Gastrocnemius medialis (tissue), 4 donors: ENCODE results near the gene MCF2.

ENCODE experiments used
- CTCF ChIP-seq, 5 experiments: fragments of 450-650 bp in 3 of 5; fragments of 200-600 bp in 2 of 5; sonication (generic) in 2 of 5; IDR thresholded peaks in 4 of 5; conservative IDR thresholded peaks in 1 of 5; 1 replicate in 4 of 5; 2 replicates in 1 of 5; pipeline ENCODE4 v1.5.1; 2016 to 2019; ENCODE audit warnings: antibody characterized with exemption in 5 of 5, mild to moderate bottlenecking in 3 of 5, moderate library complexity in 3 of 5
- POLR2A ChIP-seq, 2 donors: fragments of 450-650 bp; IDR thresholded peaks; one replicate each; pipeline ENCODE4 v1.6.1; 2017; ENCODE audit warnings: antibody characterized with exemption in 2 of 2, mild to moderate bottlenecking in 2 of 2, moderate library complexity in 2 of 2

- TF ChIP-seq CTCF (IDR thresholded peaks at IDR 0.05 in 4 of 5, conservative IDR thresholded peaks at IDR 0.05 in 1 of 5) = no peak
- no peak for TF ChIP-seq POLR2A (IDR thresholded peaks at IDR 0.05)
Observed at GRCh38 chrX:139720136-139720535, 12.2 kb upstream of the MCF2 start.
